IPS-NIHi7 (cell line): ENCODE results near the gene TMEM26.

Source experiments
- DNase-seq: peaks from one replicate; pipeline ENCODE4 v3.0.0; 2012; ENCODE audit warnings: mixed read lengths; ENCODE audit errors: extremely low spot score

Gene TMEM26

DNA sequence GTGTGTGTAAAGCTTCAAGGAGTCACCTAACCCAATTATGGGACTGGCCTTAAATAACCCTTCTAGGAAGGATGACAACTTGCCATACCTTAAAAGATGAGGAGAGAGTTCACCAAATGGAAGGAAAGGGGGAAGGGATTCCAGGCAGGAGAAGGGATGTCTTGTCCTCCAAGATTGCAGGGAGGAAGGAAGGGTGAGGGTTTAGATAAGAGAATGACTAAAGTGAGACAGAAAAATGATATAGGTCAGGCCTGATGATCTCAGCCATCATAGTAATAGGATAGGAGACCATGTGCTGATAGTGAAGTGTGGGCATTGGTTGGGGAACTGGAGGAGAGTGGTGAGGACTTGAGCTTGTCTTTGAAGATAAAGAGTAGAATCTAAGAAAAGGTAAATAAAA, 7.7 kb upstream of the TMEM26 start:
- DNase-seq = no peak

- DNase-seq = no peak
Measured at GRCh38 chr10:61458031-61458430, 4.8 kb upstream of the TMEM26 start.

DNA sequence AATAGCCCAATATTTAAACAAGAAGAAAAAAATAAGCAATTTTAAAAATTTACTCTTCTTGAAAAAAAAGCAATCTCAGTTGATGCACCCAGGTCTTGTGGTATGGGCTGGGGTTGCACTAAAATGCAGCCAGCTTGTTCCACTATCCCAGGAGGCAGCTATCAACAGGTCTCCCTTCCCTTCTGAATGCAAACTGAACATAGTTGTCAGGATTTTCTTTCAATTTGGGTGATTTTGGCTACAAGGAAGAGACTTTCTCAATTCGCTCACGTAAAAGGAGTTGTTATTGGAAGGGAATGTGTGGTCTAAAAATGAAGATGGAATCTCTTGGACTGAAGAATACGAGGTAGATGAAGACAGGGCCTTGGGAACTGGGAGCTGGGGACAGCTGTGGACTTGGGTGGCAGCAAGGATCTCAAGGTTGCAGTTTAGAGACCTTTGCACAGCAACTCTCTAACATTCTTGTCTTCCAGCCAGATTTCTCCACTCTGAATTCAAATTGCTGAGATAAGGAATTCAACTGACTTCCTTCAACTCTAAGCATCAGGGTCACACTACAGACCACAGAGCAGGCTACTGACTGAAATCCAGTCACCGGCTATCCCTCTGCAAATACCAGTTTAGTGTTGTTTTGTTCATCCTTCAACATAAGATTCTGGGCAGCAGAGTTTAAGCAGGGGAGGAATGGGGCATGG, 3.1 kb upstream of the TMEM26 start:
- DNase-seq = no peak

DNA sequence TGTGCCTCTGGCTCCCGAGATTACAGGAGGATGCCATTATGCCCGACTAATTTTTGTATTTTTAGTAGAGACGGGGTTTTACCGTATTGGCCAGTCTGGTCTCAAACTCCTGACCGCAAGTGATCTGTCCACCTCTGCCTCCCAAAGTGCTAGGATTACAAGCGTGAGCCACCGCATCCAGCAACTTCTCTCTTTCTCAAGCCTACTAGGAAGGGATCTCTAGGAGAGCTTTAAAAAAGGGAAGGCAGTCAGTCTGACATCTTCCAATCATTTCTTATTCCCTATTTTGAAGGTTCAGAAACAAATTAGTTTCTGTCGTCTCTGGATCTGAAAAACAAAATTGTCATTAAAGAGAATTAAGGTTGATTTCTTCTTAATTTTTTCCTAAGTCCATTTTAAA, 2.5 kb upstream of the TMEM26 start:
- DNase-seq = no peak

DNA sequence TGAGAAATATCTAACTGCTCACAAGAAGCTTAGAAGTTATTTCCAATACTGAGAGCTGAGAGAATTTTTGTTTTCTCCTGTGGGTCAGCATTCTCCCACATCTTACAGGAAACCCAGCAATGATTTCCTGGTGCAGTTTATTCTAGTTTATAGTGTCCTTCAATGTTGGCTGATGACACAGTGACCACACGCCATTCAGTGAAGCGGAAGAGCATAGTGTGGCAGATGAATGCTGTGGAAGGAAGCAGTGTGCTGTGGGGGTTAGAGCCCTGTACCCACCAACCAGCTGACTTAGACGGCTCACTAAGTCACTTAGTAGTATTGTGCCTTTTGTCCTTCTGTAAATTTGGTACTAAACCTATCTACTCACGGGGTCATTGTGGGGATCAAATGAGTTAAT, 1.4 kb upstream of the TMEM26 start:
- DNase-seq = no peak

- peak; percentile 45 for DNase-seq
Measured at GRCh38 chr10:61452151-61452651, 980 bp downstream of the TMEM26 start.

DNA sequence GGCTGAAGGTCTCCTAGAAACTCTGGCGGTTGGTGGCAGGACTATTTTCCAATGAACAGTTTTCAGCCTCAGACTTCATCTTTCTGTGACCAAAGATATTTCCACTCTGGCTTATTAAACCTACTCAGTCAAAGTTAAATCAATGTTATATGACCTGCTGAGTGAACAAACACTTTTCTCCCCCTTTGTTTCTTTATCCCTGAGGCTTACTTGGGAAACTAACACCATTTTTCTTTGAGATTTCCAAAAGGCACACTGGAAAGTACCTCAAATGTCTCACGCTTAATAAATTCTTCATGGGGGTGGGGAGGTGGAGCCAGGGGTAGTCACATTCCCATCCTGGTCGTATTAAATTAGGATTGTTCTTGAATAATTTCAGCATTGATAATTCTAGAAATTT, 1.8 kb downstream of the TMEM26 start:
- DNase-seq = no peak

DNA sequence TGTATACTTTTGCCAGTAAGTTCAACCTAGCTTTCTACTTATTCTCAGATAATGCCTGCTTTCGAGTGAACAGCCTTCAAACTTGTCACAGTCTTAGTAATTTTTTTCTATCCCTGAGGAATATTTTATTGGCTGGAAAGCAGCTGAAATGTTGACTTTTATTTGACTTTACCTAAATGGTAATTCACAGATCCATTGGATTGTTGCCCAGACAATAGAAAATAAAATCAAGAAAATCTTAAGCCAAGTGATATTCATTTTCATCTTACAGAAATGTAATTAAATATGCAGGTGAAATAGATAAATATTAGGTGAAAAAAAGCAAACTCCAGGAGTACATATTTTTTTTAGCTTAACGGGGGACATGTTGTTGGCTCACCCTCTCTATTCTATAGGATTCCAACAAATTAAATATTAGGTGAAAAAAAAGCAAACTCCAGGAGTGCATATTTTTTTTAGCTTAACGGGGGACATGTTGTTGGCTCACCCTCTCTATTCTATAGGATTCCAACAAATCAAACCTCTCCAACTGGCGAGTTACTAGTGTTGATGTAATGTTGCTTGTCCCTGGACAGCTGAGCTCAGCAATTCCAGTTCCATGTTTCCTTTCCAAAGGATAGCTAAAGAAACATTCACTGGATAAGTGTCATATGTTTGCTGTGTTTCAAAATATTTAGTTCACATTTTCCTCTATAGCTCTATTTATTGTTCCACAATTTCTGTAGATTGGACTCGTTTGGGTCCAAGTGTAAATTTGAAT, 4.2 kb downstream of the TMEM26 start:
- DNase-seq = no peak

GRCh38 chr10:61448091-61448490, 5.1 kb downstream of the TMEM26 start:
- no peak for DNase-seq

GRCh38 chr10:61439058-61439609, 14.0 kb downstream of the TMEM26 start:
- DNase-seq = no peak

DNA sequence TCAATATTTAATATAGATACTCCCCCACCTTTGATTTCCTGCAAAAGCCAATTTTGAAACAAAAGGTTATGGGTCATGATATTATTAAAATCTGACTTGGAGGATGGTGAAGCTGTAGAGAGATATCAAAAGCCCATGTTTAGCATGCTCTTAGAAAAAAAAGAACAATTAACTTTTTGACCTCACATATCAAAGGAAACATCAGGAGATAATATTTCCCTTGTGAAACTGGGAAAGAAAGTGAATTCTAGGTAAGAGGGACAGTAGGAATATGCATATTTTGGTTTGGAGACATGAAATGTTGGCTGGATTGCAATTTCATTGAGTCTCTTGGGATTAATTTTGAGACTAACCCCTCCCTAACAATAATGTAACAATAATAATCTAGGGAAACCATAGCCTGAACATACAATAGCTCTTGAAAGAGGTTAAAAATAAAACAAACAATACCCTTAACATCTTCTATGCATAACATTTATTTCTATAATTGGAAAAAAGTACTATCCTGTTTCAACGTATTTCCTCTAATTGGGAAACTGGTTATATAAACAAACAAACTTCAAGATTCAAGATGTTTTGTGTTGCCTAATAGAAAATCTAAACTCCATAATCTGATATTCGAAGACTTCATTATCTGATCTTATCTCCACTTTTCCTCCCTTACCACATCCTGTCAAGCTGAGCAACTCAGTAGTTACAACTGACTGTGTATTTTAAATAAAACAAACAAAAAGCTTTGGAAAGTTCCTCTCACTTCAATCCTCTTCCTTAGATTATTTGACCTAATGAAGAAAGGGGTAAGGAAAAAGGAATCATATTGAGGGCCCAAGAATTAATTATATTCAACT, 14.8 kb downstream of the TMEM26 start:
- no peak for DNase-seq

- DNase-seq = no peak
Measured at GRCh38 chr10:61423178-61423577, 30.0 kb downstream of the TMEM26 start.

DNA sequence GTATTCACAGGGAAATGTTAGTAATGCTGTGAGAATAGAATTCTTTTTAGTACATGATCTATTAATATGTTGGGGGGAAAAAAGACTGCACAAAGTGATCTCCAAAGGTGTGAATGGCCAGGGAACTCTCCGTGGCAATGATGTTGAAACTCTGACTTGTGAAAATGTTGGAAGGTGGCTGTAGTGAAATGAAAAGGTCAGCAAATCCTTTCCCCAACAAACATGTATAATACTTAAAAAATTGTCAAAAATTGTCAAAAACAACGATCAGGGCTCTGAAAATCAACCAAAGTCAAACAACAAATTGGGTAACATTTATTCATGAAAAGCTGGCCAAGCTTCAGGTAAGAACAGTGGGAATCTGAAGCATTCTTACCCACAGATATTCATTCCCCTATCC, 35.5 kb downstream of the TMEM26 start:
- no peak for DNase-seq

DNA sequence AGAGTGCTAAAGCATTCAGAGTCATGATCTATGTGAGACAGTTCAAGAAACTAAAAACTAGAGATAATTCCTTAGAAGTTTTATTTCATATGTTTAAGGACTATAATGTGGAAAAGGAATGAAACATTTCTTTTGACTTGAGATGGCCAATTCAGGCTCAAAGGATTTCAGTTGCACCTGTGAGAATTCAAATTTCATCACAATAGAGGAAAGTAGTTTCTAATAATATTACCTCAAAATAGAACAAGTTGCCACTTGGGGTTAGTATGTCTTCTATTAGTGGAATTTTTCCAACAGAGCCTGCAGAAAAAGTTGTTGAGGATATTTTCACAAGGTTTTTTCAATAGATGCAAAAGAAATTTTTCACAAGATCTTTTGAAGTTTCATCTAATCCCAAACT, 37.4 kb downstream of the TMEM26 start:
- DNase-seq = no peak

- no peak for DNase-seq
Measured at GRCh38 chr10:61411706-61412105, 41.5 kb downstream of the TMEM26 start.

DNA sequence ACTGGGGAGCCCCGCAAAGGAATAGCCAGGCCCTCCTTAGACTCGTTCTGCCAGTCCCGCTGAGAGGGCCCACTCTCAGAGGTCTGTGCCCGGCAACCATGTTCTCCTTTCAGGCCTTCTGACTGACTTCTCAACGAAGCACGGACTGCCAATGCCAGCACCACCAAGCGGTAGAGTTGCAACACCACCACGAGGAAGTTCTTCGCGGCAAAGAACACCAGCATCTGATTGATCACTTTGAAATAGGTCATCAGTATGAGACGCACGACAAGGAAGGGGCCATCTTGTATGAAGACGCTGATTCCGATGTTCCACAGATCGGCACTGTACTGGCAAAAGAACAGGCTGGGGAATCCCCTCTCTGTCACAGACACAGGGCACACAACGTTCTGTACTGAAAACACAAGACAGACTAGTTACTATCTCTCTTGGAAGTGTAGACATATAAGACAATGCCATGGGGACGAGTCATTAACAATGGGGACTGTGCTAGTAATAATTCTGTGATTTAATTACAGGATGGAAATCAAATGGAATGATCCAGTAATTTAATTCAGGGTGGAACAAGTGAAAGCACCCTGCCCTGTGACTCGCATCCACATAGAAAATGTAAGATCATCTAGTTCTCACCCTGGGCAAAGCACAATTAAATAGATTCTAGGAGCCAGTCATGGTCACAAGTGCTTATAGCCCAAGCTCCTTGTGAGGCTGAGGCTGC, 42.7 kb downstream of the TMEM26 start:
- DNase-seq = no peak

- no peak for DNase-seq
Measured at GRCh38 chr10:61409157-61409556, 44.0 kb downstream of the TMEM26 start.

DNA sequence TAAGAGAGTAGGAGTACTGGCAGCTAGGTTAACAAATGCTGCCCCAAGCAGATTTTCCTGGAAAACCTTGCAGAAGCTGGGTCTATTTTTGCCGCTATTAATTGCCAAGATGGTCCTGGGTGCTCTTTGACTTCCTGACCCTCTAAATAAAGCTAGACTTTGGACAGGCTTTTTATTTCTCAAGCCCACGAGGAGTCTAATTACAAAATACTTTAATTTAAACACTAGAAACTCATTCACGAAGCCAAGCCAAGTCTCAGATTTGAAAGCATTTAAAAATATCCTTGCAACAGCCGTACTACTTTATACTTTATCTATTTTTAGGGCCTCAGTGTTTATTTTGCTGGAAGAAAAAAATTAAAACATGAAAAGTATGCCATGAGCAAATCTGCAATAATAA, 45.1 kb downstream of the TMEM26 start:
- no peak for DNase-seq

- DNase-seq = no peak
Measured at GRCh38 chr10:61406736-61407135, 46.4 kb downstream of the TMEM26 start.

- no peak for DNase-seq
Measured at GRCh38 chr10:61406242-61406641, 46.9 kb downstream of the TMEM26 start.

- no peak for DNase-seq
Measured at GRCh38 chr10:61404751-61405150, 48.4 kb downstream of the TMEM26 start.
